GM18526 (cell line): ENCODE measurements around the gene FAM13A.

ENCODE experiments used
- POLR2A ChIP-seq: IDR thresholded peaks from 3 replicates; pipeline ENCODE4 v1.6.1; 2011; ENCODE audit not compliant: insufficient read length; ENCODE audit errors: extremely low read depth

Gene FAM13A

GRCh38 chr4:88823058-88823919, 233.7 kb downstream of the FAM13A start:
- no peak for TF ChIP-seq POLR2A

- no peak for TF ChIP-seq POLR2A
Observed at GRCh38 chr4:88822034-88822789, 234.8 kb downstream of the FAM13A start.

GRCh38 chr4:88821522-88821921, 235.5 kb downstream of the FAM13A start:
- TF ChIP-seq POLR2A = no peak

GRCh38 chr4:88820698-88821415, 236.1 kb downstream of the FAM13A start:
- TF ChIP-seq POLR2A = no peak

GRCh38 chr4:88819818-88820697, 236.9 kb downstream of the FAM13A start:
- TF ChIP-seq POLR2A = no peak

GRCh38 chr4:88818631-88819470, 238.1 kb downstream of the FAM13A start:
- TF ChIP-seq POLR2A = no peak

GRCh38 chr4:88817740-88818139, 239.2 kb downstream of the FAM13A start:
- no peak for TF ChIP-seq POLR2A

GRCh38 chr4:88816360-88816759, 240.6 kb downstream of the FAM13A start:
- TF ChIP-seq POLR2A = no peak

GRCh38 chr4:88814043-88814617, 242.9 kb downstream of the FAM13A start:
- TF ChIP-seq POLR2A = no peak

- no peak for TF ChIP-seq POLR2A
Observed at GRCh38 chr4:88813013-88813412, 244.0 kb downstream of the FAM13A start.

- no peak for TF ChIP-seq POLR2A
Observed at GRCh38 chr4:88812420-88812819, 244.6 kb downstream of the FAM13A start.

- no peak for TF ChIP-seq POLR2A
Observed at GRCh38 chr4:88811904-88812303, 245.1 kb downstream of the FAM13A start.

- no peak for TF ChIP-seq POLR2A
Observed at GRCh38 chr4:88810325-88810724, 246.7 kb downstream of the FAM13A start.

- TF ChIP-seq POLR2A = no peak
Observed at GRCh38 chr4:88809576-88810219, 247.3 kb downstream of the FAM13A start.
